Stimulated activated CD8-positive, alpha-beta memory T cell treated with anti-CD3 and anti-CD28 coated beads, Interleukin-7, amount 100 ng/mL, for 4 hours (primary cell): ENCODE results near the gene TMEM176B.
A peak's percentile ranks its signal among the peaks of the same experiment; 100 is the strongest.
"Not testable (repeated sequence)": the region's sequence is repeated elsewhere in the genome, so short reads cannot be mapped to it uniquely, and the experiment has no call there.

Source experiments
- DNase-seq, 2 donors: peaks; one replicate each; pipeline ENCODE4 v3.0.0-alpha.2; 2020; ENCODE audit warnings: low read depth in 2 of 2

The TMEM176B gene

DNA sequence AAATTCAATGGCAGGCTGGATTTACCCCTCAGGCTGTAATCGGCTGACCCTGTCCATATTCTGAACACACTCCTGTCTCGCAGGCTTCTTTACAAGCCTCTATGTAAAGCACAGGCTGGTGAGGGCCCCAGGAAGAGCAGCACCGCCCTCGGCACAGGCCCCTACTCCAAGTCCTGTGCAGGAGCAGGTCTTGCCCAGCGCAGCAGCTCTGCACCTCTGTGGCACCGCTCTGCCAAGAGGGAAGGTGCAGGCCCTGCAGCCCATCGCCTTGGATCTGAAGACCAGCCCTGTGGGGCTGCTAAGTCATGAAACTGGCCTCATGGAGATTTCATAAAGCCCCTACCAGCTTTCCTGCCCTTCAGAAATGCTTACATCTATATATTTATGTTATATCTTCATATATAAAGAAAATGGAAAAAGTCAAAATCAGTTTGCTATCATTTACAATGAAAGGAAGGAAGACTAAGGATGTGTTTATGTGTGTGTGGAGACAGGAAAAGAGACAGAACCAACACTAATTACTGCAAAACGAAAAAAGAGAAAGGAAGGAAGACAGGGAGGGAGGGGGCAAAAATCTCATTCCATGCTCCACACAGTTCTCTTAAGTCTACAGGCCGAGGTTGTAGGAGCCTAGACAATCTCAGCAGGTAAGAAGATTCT lies 9.6 kb downstream of the TMEM176B start:
- no peak for DNase-seq

DNA sequence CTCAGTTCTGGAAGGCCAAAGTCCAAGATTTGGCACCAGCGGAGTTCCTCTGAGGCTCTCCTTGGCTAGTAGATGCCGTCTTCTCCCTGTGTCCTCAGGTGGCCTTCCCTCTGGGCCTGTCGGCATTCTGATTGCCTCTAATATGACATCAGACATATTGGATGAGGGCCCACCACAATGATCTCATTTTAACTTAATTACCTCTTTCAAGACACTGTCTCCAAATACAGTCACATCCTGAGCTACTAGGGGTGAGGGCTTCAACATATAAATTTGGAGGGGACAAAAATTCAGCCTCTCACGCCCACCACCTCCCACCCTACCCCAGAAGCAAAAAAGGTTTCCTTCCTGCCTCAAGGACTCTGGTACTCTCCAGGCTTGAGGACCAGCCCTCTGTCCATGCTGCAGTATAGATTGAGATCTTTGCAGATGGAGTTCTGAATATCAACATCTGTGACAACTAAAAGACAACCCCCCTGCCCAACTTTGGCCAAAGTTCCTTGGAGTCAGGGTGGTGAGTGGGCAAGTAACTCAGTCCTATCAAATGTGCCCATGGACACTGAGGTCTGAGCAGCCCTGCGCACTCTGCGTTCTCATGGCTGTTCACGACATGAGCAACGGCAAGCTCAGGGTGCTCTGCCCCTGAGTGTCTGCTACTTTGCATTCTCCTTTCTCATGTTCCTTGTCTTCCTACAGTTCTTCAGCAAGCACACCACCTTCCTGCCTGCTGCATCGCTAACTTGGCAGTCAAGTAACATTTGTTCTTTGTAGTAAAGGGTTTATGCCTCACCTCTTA lies 11.5 kb downstream of the TMEM176B start:
- DNase-seq = no peak

DNA sequence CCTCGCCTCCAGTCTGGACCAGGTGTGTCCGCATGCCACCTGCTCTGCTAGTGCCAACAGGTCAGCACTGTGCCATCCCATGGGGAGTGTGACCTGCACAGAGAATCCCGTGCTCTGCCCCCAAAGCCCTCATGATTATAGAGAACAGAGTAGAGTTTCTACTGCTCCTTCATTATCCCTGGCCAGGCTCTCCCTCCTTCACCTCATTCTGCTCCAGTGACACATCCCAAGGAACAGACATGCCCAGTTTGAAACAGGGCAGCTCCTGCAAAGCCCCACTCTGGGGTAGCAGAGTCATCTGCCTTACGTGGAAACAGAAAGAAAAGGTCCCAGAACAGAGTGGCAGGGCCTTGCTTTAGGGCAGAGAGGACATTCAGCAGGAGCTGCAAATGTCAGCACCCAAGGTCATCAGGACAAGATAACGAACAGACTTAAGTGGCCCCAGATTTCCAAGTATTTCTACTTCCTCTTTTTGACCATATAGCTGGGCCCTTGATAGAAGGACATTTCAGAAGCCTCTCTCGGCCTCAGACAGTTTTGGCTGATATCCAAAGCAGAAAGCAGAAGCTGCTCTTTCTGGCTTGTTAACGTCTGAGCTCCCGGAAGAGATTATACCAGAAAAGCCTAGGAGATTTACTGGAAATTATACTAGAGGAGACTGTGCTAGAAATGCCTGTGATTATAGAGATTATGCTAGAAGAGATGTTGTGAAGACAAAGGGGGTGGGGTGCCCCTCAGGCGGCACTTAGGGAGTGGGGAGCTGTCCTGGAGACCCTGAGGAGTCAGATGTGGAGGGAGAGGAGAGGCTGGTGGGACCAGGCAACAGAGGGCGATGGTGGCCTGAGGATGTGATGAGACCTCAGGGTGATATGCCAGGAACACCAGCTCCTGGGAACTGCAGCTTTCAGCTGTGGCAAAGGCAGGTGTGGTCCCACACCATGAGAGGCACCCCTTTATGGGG lies 12.6 kb downstream of the TMEM176B start:
- DNase-seq = no peak

DNA sequence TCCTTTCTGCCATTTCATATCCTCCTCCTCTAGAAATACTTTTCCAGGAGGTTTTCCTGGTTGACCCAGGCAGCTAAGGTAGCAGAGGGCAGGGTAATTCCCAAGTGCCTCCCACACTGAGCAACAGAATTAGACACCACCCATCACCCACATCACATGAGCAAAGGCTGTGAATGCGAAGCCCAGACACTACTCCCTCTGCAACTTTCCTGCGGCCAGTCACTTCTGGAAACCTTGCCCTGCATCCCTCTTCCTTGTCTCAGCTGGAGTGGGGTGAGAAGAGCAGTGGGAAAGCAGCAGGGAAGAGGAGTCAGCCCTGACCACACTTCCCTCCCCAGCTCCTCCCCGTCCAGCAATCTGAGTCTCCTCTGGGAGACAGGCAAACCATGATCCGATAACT lies 15.2 kb downstream of the TMEM176B start:
- DNase-seq = no peak

DNA sequence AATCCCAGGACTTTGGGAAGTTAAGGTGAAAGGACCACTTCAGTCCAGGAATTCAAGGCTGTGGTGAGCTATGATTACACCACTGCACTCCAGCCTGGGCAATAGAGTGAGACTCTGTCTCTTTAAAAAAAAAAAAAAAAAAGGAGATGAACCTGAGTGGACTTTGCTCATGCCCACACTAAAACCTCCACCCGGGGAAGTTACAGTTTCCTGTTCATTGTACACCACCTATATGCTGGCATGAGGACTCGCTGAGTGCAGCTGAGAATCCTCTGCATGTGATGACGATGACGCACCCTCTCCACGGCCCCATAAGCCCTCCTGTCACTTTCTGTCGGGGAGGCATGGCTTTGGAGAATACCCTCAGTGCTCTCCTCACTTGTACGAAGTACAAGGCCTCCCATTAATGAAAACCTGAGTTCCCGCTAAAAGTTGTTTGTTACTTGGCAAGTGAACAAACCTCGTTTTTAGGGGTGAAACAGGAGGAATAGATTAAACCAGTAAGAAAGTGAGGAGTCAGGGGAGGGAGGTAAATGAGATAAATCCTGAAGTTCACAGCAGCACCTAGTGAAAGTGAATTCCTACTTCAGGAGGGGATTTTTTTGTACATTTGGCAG lies 15.9 kb downstream of the TMEM176B start:
- DNase-seq = no peak

DNA sequence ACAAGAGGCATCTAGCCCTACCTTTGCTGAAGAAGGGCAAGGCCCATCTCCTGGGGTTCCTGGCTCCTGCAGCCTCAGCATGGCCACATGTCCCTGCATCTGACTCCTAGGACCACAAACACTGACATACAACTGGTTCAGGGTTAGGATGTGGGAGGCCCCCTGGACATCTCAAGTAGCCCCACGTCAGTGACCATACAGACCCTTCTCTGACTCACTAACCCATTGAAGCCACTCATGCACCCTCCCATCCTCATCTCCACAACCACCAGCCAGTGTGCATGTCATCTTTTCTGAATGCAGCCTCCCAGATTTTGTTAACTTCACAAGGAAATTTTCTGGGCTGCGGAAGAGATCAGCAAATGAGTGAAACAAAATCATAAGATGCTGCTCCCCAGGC lies 18.2 kb downstream of the TMEM176B start:
- no peak for DNase-seq

DNA sequence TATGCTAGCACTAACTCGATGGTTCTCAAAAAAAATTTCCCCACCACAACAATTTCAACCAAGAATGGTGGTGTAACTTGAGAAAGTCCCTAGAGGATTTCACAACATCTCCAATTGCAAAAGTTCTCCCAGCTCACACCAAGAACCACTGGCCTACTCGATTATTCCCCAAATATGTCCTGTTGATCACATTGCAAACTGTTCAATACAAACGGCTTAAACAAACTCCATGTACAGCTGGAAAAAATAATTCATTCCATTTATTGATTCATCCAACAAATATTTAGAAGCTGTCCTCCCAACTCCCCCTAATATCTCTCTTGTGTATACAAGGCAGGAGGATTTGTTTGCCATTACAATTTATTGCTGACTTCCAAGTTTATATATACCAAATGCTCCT lies 19.1 kb downstream of the TMEM176B start:
- DNase-seq = no peak

DNA sequence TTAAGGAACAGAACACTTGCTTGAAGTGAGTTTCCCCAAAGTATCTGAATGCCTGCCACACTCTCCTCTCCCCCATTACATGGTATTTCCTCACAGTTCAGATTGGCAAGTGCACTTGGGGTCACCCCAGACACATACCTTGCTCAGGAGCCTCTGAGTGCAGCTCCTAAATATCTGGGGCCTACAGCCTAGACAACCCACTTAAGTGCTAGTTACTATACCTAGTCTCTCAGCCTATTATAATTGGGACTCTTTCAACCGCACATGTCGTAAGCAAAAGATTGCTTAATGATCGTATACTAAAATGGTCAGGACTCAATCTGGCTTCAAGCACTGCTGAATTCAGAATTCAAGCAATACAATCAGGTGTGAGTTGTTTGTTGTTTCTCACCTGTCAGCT lies 19.9 kb downstream of the TMEM176B start:
- DNase-seq = no peak

DNA sequence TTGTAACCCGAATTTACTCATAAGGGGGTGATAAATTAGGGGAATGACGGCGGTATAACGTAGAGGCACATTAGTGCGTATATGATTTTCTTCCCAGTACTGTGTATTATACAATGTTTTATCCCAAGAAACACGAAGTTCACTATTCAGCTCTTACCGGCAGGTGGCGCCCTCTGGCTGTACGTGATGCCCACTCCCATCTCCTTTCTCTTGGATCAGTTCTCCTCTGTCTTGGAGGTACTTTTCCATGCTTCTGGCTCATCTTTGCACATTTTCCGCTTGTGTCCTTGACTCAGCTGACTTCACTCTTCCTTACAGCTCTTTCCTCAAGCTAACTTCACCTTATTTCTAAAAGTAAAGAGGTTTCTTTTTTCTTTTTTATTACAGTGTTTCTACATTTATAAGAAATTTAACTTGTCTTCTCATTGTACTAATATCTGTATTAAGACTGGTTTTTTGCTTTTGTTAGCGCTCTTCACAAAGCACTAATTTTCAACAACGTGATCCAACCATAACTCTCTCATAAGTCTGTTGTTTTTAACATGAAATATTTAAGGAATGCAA lies 21.3 kb downstream of the TMEM176B start:
- peak; percentile 49 to 51 for DNase-seq

DNA sequence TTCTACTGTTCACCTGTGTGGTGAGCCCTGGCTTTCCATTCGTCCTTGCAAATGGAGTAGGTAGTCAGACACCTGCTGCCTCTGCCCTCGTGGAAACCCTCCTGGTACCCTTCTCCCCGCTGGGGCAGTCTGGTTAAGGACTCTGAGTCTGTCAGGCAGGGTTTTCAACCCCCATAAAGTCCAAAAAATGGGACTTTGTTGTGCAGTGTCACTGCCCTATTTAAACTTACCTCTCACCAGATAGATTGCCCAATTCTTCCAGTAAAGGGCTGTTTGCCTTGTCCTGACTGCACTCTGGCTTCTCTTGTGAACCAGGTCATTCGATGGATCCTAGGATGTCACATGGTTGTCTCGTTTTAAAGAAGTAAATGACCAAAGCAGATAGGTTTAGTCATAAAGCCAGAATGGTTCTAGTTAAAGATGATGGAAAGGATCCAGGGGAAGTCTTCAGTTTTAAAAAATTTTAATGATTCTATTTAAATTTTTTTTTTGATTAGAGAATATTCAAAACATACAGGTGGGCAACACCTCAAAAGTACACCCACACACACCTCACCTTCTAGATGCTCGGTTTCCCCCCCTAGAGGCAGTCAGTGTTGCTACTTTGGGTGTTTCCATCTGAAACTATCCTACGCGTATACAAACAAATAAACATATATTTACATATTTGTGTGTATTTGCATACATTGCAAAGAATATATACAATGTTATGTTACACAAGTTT lies 22.0 kb downstream of the TMEM176B start:
- no peak for DNase-seq

DNA sequence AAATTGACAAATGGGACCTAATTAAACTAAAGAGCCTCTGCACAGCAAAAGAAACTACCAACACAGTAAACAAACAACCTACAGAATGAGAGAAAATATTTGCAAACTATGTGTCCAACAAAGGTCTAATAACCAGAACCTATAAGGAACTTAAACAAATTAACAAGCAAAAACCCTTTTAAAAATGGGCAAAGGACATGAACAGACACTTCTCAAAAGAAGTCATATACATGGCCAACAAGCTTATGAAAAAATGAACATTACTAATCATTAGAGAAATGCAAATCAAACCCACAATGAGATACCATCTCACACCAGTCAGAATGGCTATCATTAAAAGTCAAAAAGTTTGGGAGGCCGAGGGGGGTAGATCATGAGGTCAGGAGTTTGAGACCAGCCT lies 26.0 kb downstream of the TMEM176B start:
- DNase-seq = not testable (repeated sequence)

DNA sequence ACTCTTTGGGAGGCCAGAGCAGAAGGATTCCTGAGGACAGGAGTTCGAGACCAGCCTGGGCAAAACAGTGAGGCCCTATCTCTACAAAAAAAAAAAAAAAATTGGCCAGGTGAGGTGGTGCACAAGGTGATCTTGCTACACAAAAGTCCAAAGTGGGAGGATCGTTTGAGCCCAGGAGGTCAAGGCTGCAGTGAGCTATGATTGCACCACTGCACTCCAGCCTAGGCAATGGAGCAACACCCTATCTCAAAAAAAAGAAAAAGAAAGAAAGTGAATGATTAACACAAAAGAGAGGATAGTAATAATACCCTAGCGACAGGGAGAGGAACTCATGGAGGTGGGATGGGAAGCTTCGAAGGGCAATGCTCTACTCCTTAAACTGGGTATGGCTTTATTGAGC lies 30.4 kb downstream of the TMEM176B start:
- DNase-seq = no peak

DNA sequence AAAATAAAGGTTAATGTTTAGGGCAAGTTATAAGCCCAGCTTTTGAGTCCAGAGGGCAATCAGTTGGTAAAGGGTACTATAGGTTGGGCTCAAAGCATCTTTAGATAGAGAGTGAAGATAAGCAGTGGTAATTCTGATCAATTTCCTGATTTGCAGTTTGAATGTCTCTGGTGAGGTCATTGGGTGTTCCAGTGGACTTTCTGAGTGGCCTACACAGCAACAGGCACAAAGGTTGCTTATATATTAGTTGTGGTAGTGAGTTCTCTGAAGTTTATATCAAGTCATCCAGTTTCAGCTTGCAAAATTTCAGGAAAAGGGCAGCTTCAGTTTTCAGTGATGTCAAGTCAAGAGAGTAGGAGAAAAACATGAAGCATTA lies 33.8 kb downstream of the TMEM176B start:
- DNase-seq = no peak

DNA sequence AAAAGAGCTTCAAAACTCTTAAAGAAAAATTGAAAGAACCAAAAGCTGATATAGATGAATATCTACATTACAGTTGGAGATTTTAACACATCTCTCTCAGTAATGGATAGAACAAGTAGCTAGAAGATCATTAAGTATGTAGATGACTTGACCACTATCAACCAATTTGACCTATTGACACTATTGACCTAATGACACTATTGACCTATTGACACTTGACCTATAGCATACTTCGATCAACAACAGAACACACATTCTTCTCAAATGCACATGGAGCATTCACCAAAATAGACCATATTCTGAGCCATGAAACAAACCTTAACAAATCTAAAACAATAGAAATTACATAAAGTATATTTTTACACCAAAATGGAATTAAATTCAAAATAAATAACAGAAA lies 40.7 kb downstream of the TMEM176B start:
- no peak for DNase-seq

DNA sequence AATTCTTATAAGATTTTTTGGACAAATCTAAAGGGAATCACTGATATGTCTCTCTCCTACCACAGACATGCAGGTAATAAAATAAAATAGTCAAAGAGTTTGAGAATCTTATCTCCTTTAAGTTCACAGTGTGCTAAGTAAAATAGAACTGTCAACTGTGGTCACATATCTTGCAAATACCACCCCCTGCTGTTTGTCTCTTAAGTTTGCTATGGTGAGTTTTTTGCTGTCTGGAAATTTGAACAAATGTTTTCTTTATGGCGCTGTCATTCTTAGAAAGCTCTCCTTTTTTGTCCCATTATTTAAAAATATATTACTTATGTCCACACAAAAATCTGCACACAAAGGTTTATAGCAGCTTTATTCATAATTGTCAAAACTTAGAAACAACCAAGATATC lies 43.3 kb downstream of the TMEM176B start:
- DNase-seq = no peak

DNA sequence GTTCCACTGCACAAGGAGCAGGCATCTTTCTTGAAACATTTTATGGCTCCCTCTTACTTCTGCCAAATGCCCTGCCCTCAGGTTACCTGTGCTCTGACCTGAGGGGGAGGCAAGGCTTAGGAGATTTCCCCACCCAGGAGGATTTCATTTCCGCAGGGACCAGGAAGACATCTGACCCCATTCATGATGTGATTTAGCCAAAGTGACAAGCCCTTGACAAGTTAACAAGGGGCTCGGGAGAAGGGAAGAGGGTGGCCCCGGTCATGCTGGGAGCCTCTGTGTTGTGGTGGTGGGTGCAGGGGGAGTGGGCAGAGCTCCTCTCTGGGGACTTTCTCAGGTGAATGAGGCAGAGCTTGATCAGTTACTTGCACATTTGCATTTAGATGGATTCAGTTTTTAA lies 44.0 kb downstream of the TMEM176B start:
- DNase-seq = no peak

DNA sequence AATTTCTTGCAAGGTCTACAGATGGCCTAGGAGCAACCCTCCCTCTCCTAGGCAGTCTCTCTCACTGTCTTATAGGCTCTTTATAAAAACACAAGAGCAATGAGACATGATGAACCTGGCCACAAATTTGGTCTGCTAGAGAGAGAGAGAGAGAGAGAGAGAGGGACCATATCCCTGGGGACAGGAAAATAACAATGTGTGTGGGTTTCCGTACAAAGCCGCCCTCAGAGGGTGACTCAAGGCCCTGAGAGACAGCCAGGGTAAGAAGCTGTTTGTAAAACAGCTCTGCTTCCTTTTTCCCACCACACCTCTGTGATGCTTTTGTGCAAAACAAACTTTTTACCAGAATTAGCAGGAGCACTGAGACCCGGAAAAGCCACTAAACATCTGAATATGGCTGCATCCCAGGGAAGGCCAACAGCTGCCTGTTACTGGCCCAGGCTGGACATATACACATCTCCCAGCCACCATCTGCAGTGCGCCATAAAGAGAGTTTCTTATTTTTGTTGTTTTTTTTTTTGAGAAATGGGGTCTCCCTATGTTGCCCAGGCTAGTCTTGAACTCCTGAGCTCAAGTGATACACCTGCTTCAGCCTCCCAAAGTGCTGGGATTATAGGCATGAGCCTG lies 44.6 kb downstream of the TMEM176B start:
- peak; percentile 65 to 70 for DNase-seq

DNA sequence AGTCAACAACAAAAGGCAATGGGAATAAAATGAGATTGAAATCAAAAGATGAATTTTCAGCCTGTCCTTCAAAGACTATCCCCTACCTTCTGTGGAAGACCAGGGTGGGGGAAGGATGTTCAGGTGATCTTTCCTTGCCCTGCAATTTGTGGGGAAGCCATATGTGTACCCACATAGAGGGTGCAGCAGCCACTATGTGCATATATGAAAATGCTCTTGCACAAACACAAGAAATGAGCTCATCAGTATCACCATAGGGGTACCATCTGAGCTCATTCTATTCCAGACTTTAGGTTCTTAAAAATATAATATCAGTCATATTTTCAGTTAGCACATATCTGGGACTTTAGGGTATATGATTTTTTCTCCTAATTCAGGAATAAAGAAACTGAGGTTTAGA lies 45.2 kb downstream of the TMEM176B start:
- DNase-seq = no peak

DNA sequence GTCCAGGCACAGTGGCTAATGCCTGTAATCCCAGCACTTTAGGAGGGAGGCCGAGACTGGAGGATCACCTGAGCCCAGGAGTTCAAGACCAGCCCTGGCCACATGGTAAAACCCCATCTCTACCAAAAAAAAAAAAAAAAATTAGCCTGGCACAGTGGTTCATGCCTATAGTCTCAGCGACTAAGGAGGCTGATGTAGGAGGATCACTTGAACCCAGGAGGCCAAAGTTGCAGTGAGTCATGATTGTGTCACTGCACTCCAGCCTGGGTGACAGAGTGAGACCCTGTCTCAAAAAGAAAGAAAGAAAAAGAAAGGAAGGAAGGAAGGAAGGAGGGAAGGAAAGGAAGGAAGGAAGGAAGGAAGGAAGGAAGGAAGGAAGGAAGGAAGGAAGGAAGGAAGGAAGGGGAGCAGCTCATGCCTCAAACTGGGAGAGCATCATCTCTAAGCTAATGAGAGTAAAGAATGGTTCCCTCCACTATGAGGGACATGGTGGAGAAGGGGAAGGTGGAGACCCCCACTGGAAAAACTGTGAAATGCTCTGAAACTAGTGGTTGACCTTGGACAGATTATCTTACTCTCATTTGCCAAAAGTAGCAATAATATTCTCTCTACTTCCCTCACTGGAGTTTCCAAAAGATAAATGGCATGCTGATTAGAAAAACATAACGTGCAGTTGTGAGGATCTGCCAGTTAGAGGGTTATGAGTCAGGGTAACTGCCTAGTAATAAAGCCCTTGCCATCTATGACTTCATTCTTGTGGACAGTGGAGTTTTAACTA lies 46.1 kb downstream of the TMEM176B start:
- DNase-seq = no peak

DNA sequence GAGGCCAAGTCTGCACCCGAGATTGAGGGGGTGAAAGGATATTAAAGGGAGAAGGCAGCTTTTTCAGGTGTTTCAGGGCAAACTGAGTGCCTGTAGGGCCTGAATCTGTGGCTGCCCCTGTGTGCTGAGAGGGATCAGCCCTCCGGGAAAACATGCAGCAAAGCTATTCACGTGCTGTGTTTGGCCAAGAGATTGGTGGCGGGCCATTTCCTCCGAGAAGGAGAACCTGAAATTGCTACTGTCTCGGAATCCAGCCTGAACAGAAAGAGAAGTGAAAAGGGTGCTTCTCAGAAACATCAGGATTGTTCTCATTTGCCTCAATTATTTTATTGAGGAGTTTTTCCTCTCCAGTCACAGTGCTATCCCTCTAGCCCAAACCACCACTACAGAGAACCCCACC lies 46.9 kb downstream of the TMEM176B start:
- no peak for DNase-seq
